GM23248 (cell line): ENCODE measurements around the gene BCO1. TPM values are rescaled to one million over a fixed set of nuclear protein-coding genes. Genes with fewer than 3 reads are reported as not detected.

Experiments
- DNase-seq: peaks from one replicate; pipeline ENCODE4 v3.0.0-alpha.2; 2015
- H2AFZ ChIP-seq: fragments of 200-600 bp; sonication (generic); 2 replicates; pipeline ENCODE4 v1.6.1; 2016; ENCODE audit warnings: antibody characterized with exemption
- H3F3A ChIP-seq: fragments of 200-600 bp; sonication (generic); 2 replicates; pipeline ENCODE4 v1.6.1; 2016; ENCODE audit warnings: mild to moderate bottlenecking, antibody characterized with exemption, mixed run types; ENCODE audit not compliant: insufficient read depth
- H3K27ac ChIP-seq: fragments of 200-600 bp; sonication (generic); 2 replicates; pipeline ENCODE4 v1.5.1; 2016; ENCODE audit warnings: mild to moderate bottlenecking
- H3K27me3 ChIP-seq: fragments of 200-600 bp; sonication (generic); replicated peaks from 2 replicates; pipeline ENCODE4 v1.6.1; 2016; ENCODE audit warnings: mild to moderate bottlenecking; ENCODE audit not compliant: insufficient read depth
- H3K36me3 ChIP-seq: fragments of 200-600 bp; sonication (generic); 2 replicates; pipeline ENCODE4 v1.6.1; 2016; ENCODE audit warnings: low read depth, mild to moderate bottlenecking
- H3K4me1 ChIP-seq: fragments of 200-600 bp; sonication (generic); 2 replicates; pipeline ENCODE4 v1.6.1; 2016; ENCODE audit warnings: mild to moderate bottlenecking; ENCODE audit not compliant: insufficient read depth
- H3K4me2 ChIP-seq: fragments of 200-600 bp; sonication (generic); one replicate; pipeline ENCODE4 v1.6.1; 2016; ENCODE audit warnings: mild to moderate bottlenecking; ENCODE audit not compliant: unreplicated experiment
- H3K4me3 ChIP-seq: fragments of 200-600 bp; sonication (generic); 2 replicates; pipeline ENCODE4 v1.5.1; 2016; ENCODE audit warnings: mild to moderate bottlenecking
- H3K79me2 ChIP-seq: fragments of 200-600 bp; sonication (generic); 2 replicates; pipeline ENCODE4 v1.6.1; 2016; ENCODE audit warnings: mild to moderate bottlenecking; ENCODE audit not compliant: insufficient read depth
- H3K9ac ChIP-seq: fragments of 200-600 bp; sonication (generic); 2 replicates; pipeline ENCODE4 v1.6.1; 2016; ENCODE audit warnings: mild to moderate bottlenecking
- H3K9me2 ChIP-seq: fragments of 200-600 bp; sonication (generic); 2 replicates; pipeline ENCODE4 v1.6.1; 2016; ENCODE audit warnings: mixed run types, mild to moderate bottlenecking, moderate library complexity; ENCODE audit not compliant: insufficient read depth
- H3K9me3 ChIP-seq: fragments of 200-600 bp; sonication (generic); one replicate; pipeline ENCODE4 v1.6.1; 2017; ENCODE audit warnings: low read depth
- H4K20me1 ChIP-seq: fragments of 200-600 bp; sonication (generic); 2 replicates; pipeline ENCODE4 v1.6.0; 2016; ENCODE audit not compliant: insufficient read depth
- EZH2 ChIP-seq: fragments of 200-600 bp; sonication (generic); IDR thresholded peaks from 2 replicates; pipeline ENCODE4 v1.6.1; 2018; ENCODE audit warnings: antibody characterized with exemption, mild to moderate bottlenecking; ENCODE audit not compliant: insufficient read depth, poor library complexity, severe bottlenecking
- EZH2phosphoT487 ChIP-seq: fragments of 200-600 bp; sonication (generic); IDR thresholded peaks from 2 replicates; pipeline ENCODE4 v1.6.1; 2018; ENCODE audit warnings: antibody characterized with exemption, moderate library complexity, mild to moderate bottlenecking, low read depth; ENCODE audit not compliant: insufficient read depth
- WGBS, 2 experiments: methylation state at CpG; one replicate each; pipeline ENCODE4 v1.1.6; 2015 to 2017; ENCODE audit warnings: low lambda C conversion rate in 2 of 2, low coverage in 1 of 2; ENCODE audit errors: missing lambda C conversion rate in 2 of 2; 5-methylcytosine and 5-hydroxymethylcytosine counted together
- in situ Hi-C: fragments of 300-500 bp; cut with MboI; formaldehyde crosslinking; loops from 2 replicates; pipeline ENCODE4 v1.15.0; 2020
- polyA plus RNA-seq: library from polyadenylated mRNA; unstranded; fragments of >200 nt; fragmentation: Nextera tagmentation; extraction: Ambion mirVana; gene quantifications from 2 replicates; pipeline ENCODE4 v1.2.1, GENCODE V29; 2016
- total RNA-seq: library from RNA; depleted of rRNA; stranded (reverse); fragments of >200 nt; shearing (Covaris generic); gene quantifications from 2 replicates; pipeline ENCODE4 v1.2.3, GENCODE V29; 2014

Gene BCO1
- total and polyA plus RNA-seq, 2 experiments from 2014 or later = not detected

DNA sequence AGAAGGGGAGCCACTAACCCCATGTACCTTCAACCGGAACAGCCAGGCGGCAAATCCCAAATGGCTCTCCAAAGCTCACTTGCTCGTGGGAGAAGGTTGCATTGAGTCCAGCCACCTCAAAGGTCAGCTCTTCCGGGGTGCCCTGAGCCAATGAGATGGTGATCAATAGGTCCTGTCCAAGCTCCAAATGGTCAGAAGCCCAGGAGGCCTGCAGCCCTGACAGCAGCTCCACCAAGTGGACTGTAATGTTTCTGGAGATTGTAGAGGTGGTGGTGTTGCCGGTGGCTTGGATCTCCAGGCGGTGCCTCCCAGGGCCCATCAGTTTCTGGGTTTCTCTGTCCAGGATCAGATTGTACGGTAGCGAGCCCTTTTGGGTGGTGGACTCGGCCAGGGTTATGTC lies 39.9 kb upstream of the BCO1 start:
- Histone ChIP-seq H3K9me3 (no peaks in the 10 kb centered on the region), H4K20me1 (no peaks in the 10 kb centered on the region), H3K4me1 (no peaks in the 10 kb centered on the region), H3K4me2 (no peak overlapping the region), H3K79me2 (no peaks in the 10 kb centered on the region), H3K9ac (no peak overlapping the region), H3K36me3 (no peaks in the 10 kb centered on the region), H3K4me3 (no peak overlapping the region), H3K27me3 (peaks cover 13% of the 10 kb centered on the region), H3K9me2 (no peaks in the 10 kb centered on the region), H3F3A (no peaks in the 10 kb centered on the region), H3K27ac (no peak overlapping the region), H2AFZ (no peak overlapping the region)
- TF ChIP-seq EZH2phosphoT487 (no peak), EZH2 (no peak)
- in situ Hi-C loops = no loop called here
- peak; percentile 27 for DNase-seq
- WGBS, 2 experiments = 60 to 64% methylated on average over 9 of the region's 9 CpGs

- TF ChIP-seq EZH2 = no peak
- no peak for TF ChIP-seq EZH2phosphoT487
- Histone ChIP-seq H3K27me3 (peaks cover 10% of the 10 kb centered on the region), H3K27ac (no peak overlapping the region), H3K36me3 (no peaks in the 10 kb centered on the region), H3F3A (no peaks in the 10 kb centered on the region), H4K20me1 (no peaks in the 10 kb centered on the region), H3K4me1 (no peaks in the 10 kb centered on the region), H3K9me2 (no peaks in the 10 kb centered on the region), H3K4me3 (no peak overlapping the region), H2AFZ (no peak overlapping the region), H3K9ac (no peak overlapping the region), H3K4me2 (no peak overlapping the region), H3K9me3 (no peaks in the 10 kb centered on the region), H3K79me2 (no peaks in the 10 kb centered on the region)
- WGBS, 2 experiments = 20 to 22% methylated on average over 4 of the region's 4 CpGs
- in situ Hi-C loops = no loop called here
- DNase-seq = peak; percentile 50
Measured at GRCh38 chr16:81201267-81201666, 37.2 kb upstream of the BCO1 start.

DNA sequence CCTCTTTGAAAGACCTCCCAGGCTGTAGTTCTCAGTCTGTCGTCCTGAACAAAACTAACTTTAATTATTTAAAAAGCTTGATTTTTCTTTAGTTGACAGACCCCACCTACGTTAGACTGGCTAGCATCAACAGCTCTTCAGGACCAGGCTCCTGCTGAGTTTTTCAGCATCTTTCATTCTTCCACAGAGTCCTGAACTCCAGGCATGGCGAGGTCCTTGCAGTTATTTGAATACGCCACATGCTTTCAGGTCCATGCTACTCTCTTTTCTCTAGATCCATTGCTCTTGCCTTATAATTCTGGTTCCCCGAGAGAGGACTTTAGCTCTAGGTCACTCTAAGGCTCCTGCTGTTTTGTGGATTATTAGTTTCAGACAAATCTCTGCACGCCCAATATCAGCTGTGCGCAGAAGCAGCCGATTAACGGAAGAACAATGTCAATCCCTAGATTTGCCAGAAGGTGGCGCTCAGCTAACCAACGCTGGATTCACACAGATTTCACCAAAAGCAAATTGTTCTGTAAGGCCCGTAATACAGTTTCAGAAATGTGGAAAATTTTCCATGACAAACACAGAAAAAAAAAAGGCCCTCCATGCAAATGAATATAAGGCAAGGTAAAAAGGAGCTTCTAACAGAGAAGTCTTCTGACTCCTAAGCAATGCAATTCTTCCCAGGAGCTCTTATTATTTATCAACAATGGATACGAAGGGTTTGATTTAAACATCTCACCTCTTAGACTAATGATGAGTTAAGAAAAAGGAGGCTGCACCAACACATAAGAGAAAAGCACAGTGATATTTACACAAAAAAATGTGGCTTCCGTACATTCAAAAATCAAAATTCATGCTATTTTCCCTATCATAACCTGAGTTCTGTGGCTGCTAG lies 33.5 kb upstream of the BCO1 start:
- 28 to 29% methylated on average over 14 of the region's 14 CpGs for WGBS, 2 experiments
- H2AFZ ChIP-seq = no peak overlapping the region
- H3K9me2 ChIP-seq = no peaks in the 10 kb centered on the region
- no peak overlapping the region for H3K4me2 ChIP-seq
- no peaks in the 10 kb centered on the region for H3K4me1 ChIP-seq
- no peak overlapping the region for H3K4me3 ChIP-seq
- TF ChIP-seq EZH2 (no peak), EZH2phosphoT487 (no peak)
- no peak overlapping the region for H3K27ac ChIP-seq
- peaks cover 12% of the 10 kb centered on the region for H3K27me3 ChIP-seq
- H3K36me3 ChIP-seq = no peaks in the 10 kb centered on the region
- no peaks in the 10 kb centered on the region for H3K79me2 ChIP-seq
- peak; percentile 71 for DNase-seq
- H3K9ac ChIP-seq = no peak overlapping the region
- no peaks in the 10 kb centered on the region for H4K20me1 ChIP-seq
- H3K9me3 ChIP-seq = no peaks in the 10 kb centered on the region
- in situ Hi-C loops = no loop called here
- no peaks in the 10 kb centered on the region for H3F3A ChIP-seq

- H2AFZ ChIP-seq = no peak overlapping the region
- H3K4me2 ChIP-seq = no peak overlapping the region
- H3K27ac ChIP-seq = no peak overlapping the region
- no peaks in the 10 kb centered on the region for H3K9me3 ChIP-seq
- no peaks in the 10 kb centered on the region for H3K36me3 ChIP-seq
- no peaks in the 10 kb centered on the region for H4K20me1 ChIP-seq
- no peaks in the 10 kb centered on the region for H3K79me2 ChIP-seq
- in situ Hi-C loops = no loop called here
- no peaks in the 10 kb centered on the region for H3K4me1 ChIP-seq
- H3K9me2 ChIP-seq = no peaks in the 10 kb centered on the region
- DNase-seq = no peak
- WGBS, 2 experiments = 33 to 41% methylated on average over 6 of the region's 6 CpGs
- no peak overlapping the region for H3K9ac ChIP-seq
- no peak for TF ChIP-seq EZH2phosphoT487
- peaks cover 12% of the 10 kb centered on the region for H3K27me3 ChIP-seq
- H3F3A ChIP-seq = no peaks in the 10 kb centered on the region
- no peak overlapping the region for H3K4me3 ChIP-seq
Measured at GRCh38 chr16:81207076-81207475, 31.4 kb upstream of the BCO1 start.
